Neural progenitor cell (in vitro differentiated cells): ENCODE results near the gene TINAGL1. TPM values are rescaled to one million over a fixed set of nuclear protein-coding genes. Genes with fewer than 3 reads are reported as not detected.

ENCODE experiments used
- DNase-seq: peaks from one replicate; pipeline ENCODE4 v3.0.0-alpha.2; 2016; ENCODE audit warnings: low spot score
- H2AFZ ChIP-seq: fragments of 200-600 bp; sonication (generic); replicated peaks from 2 replicates; pipeline ENCODE4 v1.6.1; 2016; ENCODE audit warnings: antibody characterized with exemption
- H3F3A ChIP-seq: fragments of 200-600 bp; sonication (generic); 2 replicates; pipeline ENCODE4 v1.6.1; 2016; ENCODE audit warnings: antibody characterized with exemption, low read depth
- H3K27ac ChIP-seq: fragments of 200-600 bp; sonication (generic); 2 replicates; pipeline ENCODE4 v1.5.1; 2016; ENCODE audit warnings: mild to moderate bottlenecking
- H3K27me3 ChIP-seq: fragments of 200-600 bp; sonication (generic); 2 replicates; pipeline ENCODE4 v1.6.1; 2016; ENCODE audit warnings: mild to moderate bottlenecking, moderate library complexity
- H3K36me3 ChIP-seq: fragments of 200-600 bp; sonication (generic); 2 replicates; pipeline ENCODE4 v1.5.1; 2016
- H3K4me1 ChIP-seq: fragments of 200-600 bp; sonication (generic); 2 replicates; pipeline ENCODE4 v1.6.1; 2016; ENCODE audit warnings: mixed run types
- H3K4me2 ChIP-seq: fragments of 200-600 bp; sonication (generic); 2 replicates; pipeline ENCODE4 v1.6.1; 2016
- H3K4me3 ChIP-seq: fragments of 200-600 bp; sonication (generic); 2 replicates; pipeline ENCODE4 v1.5.1; 2016
- H3K79me2 ChIP-seq: fragments of 200-600 bp; sonication (generic); 2 replicates; pipeline ENCODE4 v1.6.1; 2016; ENCODE audit warnings: low read depth
- H3K9ac ChIP-seq: fragments of 200-600 bp; sonication (generic); 2 replicates; pipeline ENCODE4 v1.6.1; 2016
- H3K9me3 ChIP-seq: fragments of 200-600 bp; sonication (generic); 2 replicates; pipeline ENCODE4 v1.5.1; 2016; ENCODE audit warnings: low read depth
- H4K20me1 ChIP-seq: fragments of 200-600 bp; sonication (generic); 2 replicates; pipeline ENCODE4 v1.6.1; 2016; ENCODE audit warnings: low read depth
- H3K27ac Mint-ChIP-seq: 3 replicates; pipeline ENCODE4 v1.8.0; 2021; ENCODE audit warnings: mixed read lengths
- H3K27me3 Mint-ChIP-seq: 2 replicates; pipeline ENCODE4 v1.8.0; 2022; ENCODE audit warnings: low read depth, mild to moderate bottlenecking, inconsistent platforms, moderate library complexity, mixed read lengths; ENCODE audit not compliant: insufficient read depth
- H3K36me3 Mint-ChIP-seq: 3 replicates; pipeline ENCODE4 v1.8.0; 2021; ENCODE audit warnings: mixed read lengths
- H3K4me1 Mint-ChIP-seq: 3 replicates; pipeline ENCODE4 v1.8.0; 2021; ENCODE audit warnings: mixed read lengths
- H3K4me3 Mint-ChIP-seq: 3 replicates; pipeline ENCODE4 v1.8.0; 2021; ENCODE audit warnings: mild to moderate bottlenecking, moderate library complexity, mixed read lengths
- H3K9me3 Mint-ChIP-seq: 3 replicates; pipeline ENCODE4 v1.8.0; 2020; ENCODE audit warnings: mixed read lengths
- EZH2 ChIP-seq: fragments of 200-600 bp; sonication (generic); IDR thresholded peaks from 2 replicates; pipeline ENCODE4 v1.6.1; 2017; ENCODE audit warnings: antibody characterized with exemption, mild to moderate bottlenecking, moderate library complexity
- EZH2phosphoT487 ChIP-seq: fragments of 200-600 bp; sonication (generic); IDR thresholded peaks from 2 replicates; pipeline ENCODE4 v1.6.1; 2017; ENCODE audit warnings: antibody characterized with exemption
- total RNA-seq: library from RNA; depleted of rRNA; stranded (reverse); fragments of >200 nt; gene quantifications from 2 replicates; pipeline ENCODE4 v1.2.3, GENCODE V29; 2015; ENCODE audit warnings: low replicate concordance
- TF ChIP-seq, protein P1 (sequence below): fragments of 200-600 bp; sonication (generic); IDR thresholded peaks from 2 replicates; pipeline ENCODE4 v1.5.1; 2017; ENCODE audit warnings: antibody characterized with exemption, mild to moderate bottlenecking

Gene TINAGL1
- total RNA-seq, 1 donor from 2014 or later = not detected

DNA sequence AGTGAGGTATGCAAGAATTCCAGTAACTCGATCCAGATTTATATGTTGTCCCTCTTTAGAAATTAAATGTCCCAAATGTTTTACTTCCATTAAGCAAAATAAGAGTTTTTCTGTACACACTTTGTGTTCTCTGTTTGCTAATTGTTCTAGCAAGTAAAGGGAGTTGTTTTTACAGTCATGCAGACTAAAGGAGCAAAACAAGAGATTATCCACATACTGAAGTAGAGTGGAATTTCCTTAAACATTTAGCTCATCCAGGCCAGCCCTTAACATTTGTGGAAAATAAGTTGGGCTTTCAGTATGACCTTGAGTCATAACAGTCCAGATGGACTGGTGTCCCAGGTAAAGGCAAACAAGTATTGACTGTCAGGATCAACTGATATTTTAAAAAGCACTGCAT, 44.1 kb upstream of the TINAGL1 start:
- no peak overlapping the region for H3K27ac ChIP-seq
- no peak overlapping the region for H2AFZ ChIP-seq
- no peaks in the 10 kb centered on the region for H3K4me1 ChIP-seq
- H3K36me3 Mint-ChIP-seq = no peaks in the 10 kb centered on the region
- H3K4me3 Mint-ChIP-seq = no peak overlapping the region
- no peaks in the 10 kb centered on the region for H3K79me2 ChIP-seq
- H3K27me3 ChIP-seq = no peaks in the 10 kb centered on the region
- H3K27ac Mint-ChIP-seq = no peak overlapping the region
- no peak for TF ChIP-seq EZH2
- TF ChIP-seq, protein P1, sequence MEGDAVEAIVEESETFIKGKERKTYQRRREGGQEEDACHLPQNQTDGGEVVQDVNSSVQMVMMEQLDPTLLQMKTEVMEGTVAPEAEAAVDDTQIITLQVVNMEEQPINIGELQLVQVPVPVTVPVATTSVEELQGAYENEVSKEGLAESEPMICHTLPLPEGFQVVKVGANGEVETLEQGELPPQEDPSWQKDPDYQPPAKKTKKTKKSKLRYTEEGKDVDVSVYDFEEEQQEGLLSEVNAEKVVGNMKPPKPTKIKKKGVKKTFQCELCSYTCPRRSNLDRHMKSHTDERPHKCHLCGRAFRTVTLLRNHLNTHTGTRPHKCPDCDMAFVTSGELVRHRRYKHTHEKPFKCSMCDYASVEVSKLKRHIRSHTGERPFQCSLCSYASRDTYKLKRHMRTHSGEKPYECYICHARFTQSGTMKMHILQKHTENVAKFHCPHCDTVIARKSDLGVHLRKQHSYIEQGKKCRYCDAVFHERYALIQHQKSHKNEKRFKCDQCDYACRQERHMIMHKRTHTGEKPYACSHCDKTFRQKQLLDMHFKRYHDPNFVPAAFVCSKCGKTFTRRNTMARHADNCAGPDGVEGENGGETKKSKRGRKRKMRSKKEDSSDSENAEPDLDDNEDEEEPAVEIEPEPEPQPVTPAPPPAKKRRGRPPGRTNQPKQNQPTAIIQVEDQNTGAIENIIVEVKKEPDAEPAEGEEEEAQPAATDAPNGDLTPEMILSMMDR = no peak
- TF ChIP-seq EZH2phosphoT487 = no peak
- H3K9ac ChIP-seq = no peak overlapping the region
- no peaks in the 10 kb centered on the region for H3K36me3 ChIP-seq
- no peaks in the 10 kb centered on the region for H3F3A ChIP-seq
- H3K4me1 Mint-ChIP-seq = no peaks in the 10 kb centered on the region
- H3K4me2 ChIP-seq = no peak overlapping the region
- no peaks in the 10 kb centered on the region for H4K20me1 ChIP-seq
- H3K9me3 Mint-ChIP-seq = no peaks in the 10 kb centered on the region
- H3K4me3 ChIP-seq = no peak overlapping the region
- H3K9me3 ChIP-seq = no peaks in the 10 kb centered on the region
- DNase-seq = no peak
- H3K27me3 Mint-ChIP-seq = no peaks in the 10 kb centered on the region

DNA sequence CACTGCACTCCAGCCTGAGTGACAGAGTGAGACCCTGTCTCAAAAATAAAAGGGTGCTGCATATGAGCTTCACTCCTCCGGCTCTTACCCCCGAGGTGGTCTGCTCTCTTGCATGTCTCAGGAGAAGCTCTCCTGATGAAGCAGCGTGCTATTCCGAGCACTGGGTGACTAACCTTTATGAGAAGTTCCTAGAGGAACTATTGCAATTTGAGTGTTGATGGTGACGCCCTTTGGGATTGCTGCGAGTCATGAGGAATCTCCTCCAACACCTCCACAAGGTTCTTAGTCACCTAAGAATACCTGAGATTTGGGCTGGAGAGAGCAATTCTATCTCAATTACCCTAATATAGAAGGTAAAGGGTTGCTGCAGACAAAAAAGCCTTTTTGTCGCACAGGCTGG, 40.8 kb upstream of the TINAGL1 start:
- Mint-ChIP-seq H3K9me3 (no peaks in the 10 kb centered on the region), H3K27me3 (no peaks in the 10 kb centered on the region), H3K27ac (no peak overlapping the region), H3K4me3 (no peak overlapping the region), H3K4me1 (no peaks in the 10 kb centered on the region), H3K36me3 (no peaks in the 10 kb centered on the region)
- Histone ChIP-seq H3K4me2 (no peak overlapping the region), H3K27ac (no peak overlapping the region), H3K9ac (no peak overlapping the region), H3K4me1 (no peaks in the 10 kb centered on the region), H3K79me2 (no peaks in the 10 kb centered on the region), H3F3A (no peaks in the 10 kb centered on the region), H3K9me3 (no peaks in the 10 kb centered on the region), H4K20me1 (no peaks in the 10 kb centered on the region), H3K27me3 (no peaks in the 10 kb centered on the region), H3K36me3 (no peaks in the 10 kb centered on the region), H3K4me3 (no peak overlapping the region), H2AFZ (no peak overlapping the region)
- TF ChIP-seq EZH2phosphoT487 (no peak), EZH2 (no peak)
- TF ChIP-seq, protein P1 = no peak
- no peak for DNase-seq

DNA sequence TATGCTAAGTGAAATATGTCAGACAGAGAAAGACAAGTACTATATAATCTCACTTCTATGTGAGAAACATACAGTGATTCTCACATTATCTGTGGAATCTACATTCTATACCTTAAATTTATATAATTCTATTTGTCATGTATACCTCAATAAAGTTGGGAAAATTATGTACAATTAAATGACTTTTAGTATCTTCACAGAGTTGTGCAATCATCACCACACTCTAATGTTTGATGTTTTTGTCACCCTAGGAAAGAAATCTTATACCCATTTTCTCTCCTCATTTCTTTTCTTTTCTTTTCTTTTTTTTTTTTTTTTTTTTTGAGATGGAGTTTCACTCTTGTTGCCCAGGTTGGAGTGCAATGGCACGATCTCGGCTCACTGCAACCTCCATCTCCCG, 37.0 kb upstream of the TINAGL1 start:
- Mint-ChIP-seq H3K27me3 (peaks cover 5% of the 10 kb centered on the region), H3K4me1 (no peaks in the 10 kb centered on the region), H3K27ac (no peak overlapping the region), H3K36me3 (no peaks in the 10 kb centered on the region), H3K9me3 (peaks cover 14% of the 10 kb centered on the region), H3K4me3 (no peak overlapping the region)
- no peak overlapping the region for H3K9ac ChIP-seq
- no peak overlapping the region for H3K27ac ChIP-seq
- H3K36me3 ChIP-seq = no peaks in the 10 kb centered on the region
- no peaks in the 10 kb centered on the region for H3K79me2 ChIP-seq
- H3K9me3 ChIP-seq = no peaks in the 10 kb centered on the region
- no peak overlapping the region for H2AFZ ChIP-seq
- H3K4me1 ChIP-seq = no peaks in the 10 kb centered on the region
- no peaks in the 10 kb centered on the region for H4K20me1 ChIP-seq
- no peak overlapping the region for H3K4me3 ChIP-seq
- no peaks in the 10 kb centered on the region for H3F3A ChIP-seq
- TF ChIP-seq, protein P1 = no peak
- TF ChIP-seq EZH2 (no peak), EZH2phosphoT487 (no peak)
- H3K4me2 ChIP-seq = no peak overlapping the region
- no peak for DNase-seq
- no peaks in the 10 kb centered on the region for H3K27me3 ChIP-seq
